ENCODE results near the gene ITPA. TPM values are rescaled to one million over a fixed set of nuclear protein-coding genes. Genes with fewer than 3 reads are reported as not detected.

Gene ITPA
- total RNA-seq, 4 donors from 2014 or later = 15.0 to 95.7 (median 39.6) TPM

DNA sequence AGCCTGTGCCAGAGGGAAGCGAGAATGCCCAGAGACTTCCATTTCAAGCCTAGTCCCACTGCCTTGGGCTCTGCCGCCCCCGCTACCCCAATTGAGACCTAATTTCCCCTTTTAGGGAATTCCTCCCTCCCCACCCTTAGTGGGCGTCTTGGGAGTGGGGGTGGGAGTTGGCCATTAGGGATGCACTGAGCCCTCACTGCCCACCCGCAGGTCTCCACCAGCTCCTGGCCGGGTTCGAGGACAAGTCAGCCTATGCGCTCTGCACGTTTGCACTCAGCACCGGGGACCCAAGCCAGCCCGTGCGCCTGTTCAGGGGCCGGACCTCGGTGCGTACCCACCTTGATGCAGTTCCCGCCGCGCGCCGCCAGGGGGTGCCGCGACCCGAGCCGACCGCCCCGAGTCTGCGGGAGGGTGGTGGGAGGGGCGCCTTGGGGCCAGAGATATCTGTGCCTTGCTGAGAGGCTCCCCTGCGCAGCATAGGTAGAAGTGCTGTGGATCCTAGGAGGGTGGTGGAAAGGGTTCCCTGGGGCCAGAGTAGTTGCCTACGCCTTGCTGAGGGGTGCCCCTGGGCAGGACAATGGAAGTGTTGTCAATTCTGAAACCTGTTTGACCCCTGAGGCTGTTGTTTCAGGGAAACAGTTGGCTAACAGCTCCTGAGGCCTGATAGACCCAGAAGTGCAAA lies 9.2 kb downstream of the ITPA start:
- WGBS, 2 donors (ENCODE audit: low coverage in 1 of 2) = 24% methylated on average over 24 of the region's 30 CpGs; no CpG with 5 or more reads in 1 of the 2 donors

DNA sequence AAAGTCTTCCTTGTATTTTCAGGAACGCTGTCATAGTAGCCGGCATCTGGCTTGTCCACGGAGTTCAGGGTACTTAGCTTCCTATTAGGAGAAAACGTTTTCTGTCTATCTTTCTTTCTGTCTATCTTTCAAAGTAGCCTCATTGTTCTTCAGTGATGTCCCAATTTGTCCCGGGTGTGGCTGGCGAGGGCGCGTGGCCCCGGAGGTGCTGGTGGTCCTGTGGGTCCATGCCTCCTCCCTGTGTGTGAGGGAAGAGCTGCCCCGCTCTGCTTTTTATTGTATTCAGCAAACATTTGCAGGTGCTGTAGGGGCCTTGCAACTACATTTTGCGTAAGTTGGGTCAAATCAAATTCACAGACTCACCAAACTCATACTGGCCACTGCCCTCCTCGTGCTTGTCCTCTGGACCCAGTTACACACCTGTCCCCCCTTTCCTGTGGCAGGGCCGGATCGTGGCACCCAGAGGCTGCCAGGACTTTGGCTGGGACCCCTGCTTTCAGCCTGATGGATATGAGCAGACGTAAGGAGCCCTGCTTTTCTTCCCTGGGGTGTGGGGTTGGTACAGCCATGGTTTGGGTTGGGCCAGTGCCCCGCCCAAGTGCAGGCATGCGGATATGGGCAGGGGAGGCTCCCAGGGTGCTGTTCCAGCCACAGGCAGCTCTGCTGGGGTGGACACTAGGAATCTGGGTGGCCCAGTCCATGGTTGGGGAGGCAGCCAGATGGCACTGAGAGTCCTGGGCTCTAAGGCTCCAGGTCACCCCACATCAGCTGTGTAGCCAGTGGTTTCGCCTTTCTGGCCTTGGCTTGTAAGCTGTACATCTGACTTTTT lies 12.3 kb downstream of the ITPA start:
- WGBS, 2 donors (ENCODE audit: low coverage in 1 of 2) = 87 to 91% methylated on average over 4 to 18 of the region's 18 CpGs
- in situ Hi-C loops (cut with MboI; ENCODE audit: low pct_ligation_motif_present in 1 of 4, low pct_unique_long_range_greater_than_20kb in 1 of 4, low sequenced_read_pairs in 3 of 4) (no loop called here), intact Hi-C loops (cut with DNase I; ENCODE audit: low total_unique reads) (no loop called here)
- TF ChIP-seq, protein P1, sequence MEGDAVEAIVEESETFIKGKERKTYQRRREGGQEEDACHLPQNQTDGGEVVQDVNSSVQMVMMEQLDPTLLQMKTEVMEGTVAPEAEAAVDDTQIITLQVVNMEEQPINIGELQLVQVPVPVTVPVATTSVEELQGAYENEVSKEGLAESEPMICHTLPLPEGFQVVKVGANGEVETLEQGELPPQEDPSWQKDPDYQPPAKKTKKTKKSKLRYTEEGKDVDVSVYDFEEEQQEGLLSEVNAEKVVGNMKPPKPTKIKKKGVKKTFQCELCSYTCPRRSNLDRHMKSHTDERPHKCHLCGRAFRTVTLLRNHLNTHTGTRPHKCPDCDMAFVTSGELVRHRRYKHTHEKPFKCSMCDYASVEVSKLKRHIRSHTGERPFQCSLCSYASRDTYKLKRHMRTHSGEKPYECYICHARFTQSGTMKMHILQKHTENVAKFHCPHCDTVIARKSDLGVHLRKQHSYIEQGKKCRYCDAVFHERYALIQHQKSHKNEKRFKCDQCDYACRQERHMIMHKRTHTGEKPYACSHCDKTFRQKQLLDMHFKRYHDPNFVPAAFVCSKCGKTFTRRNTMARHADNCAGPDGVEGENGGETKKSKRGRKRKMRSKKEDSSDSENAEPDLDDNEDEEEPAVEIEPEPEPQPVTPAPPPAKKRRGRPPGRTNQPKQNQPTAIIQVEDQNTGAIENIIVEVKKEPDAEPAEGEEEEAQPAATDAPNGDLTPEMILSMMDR (IDR thresholded peaks at IDR 0.05) = no peak
- no peak for TF ChIP-seq POLR2A (IDR thresholded peaks at IDR 0.05)
- Histone ChIP-seq H3K9me3 (no peaks in the 10 kb centered on the region), H3K4me1 (peaks cover 0 to 13% (median 7%) of the 10 kb centered on the region in 4 donors), H3K27me3 (no peaks in the 10 kb centered on the region), H3K36me3 (peaks cover 0 to 5% (median 0%) of the 10 kb centered on the region in 4 donors), H3K27ac (no peak overlapping the region), H3K4me3 (no peak overlapping the region)
- peak; percentile 62 for DNase-seq

More for the DNA sequence above, 9.2 kb downstream of the ITPA start:
- Histone ChIP-seq H3K4me3 (no peak overlapping the region), H3K27ac (no peak overlapping the region), H3K4me1 (peaks cover 0 to 8% (median 7%) of the 10 kb centered on the region in 4 donors), H3K9me3 (no peaks in the 10 kb centered on the region), H3K36me3 (peaks cover 0 to 27% (median 0%) of the 10 kb centered on the region in 4 donors), H3K27me3 (no peaks in the 10 kb centered on the region)
- in situ Hi-C loops (cut with MboI; ENCODE audit: low pct_ligation_motif_present in 1 of 4, low pct_unique_long_range_greater_than_20kb in 1 of 4, low sequenced_read_pairs in 3 of 4) = no loop called here
- intact Hi-C loops (cut with DNase I; ENCODE audit: low total_unique reads) = no loop called here
- no peak for TF ChIP-seq EP300 (IDR thresholded peaks at IDR 0.05; ENCODE audit: low read depth)
- TF ChIP-seq, protein P1 (IDR thresholded peaks at IDR 0.05) = peak; percentile 73 to 95 (median 92)
- peak; percentile 66 for DNase-seq

DNA sequence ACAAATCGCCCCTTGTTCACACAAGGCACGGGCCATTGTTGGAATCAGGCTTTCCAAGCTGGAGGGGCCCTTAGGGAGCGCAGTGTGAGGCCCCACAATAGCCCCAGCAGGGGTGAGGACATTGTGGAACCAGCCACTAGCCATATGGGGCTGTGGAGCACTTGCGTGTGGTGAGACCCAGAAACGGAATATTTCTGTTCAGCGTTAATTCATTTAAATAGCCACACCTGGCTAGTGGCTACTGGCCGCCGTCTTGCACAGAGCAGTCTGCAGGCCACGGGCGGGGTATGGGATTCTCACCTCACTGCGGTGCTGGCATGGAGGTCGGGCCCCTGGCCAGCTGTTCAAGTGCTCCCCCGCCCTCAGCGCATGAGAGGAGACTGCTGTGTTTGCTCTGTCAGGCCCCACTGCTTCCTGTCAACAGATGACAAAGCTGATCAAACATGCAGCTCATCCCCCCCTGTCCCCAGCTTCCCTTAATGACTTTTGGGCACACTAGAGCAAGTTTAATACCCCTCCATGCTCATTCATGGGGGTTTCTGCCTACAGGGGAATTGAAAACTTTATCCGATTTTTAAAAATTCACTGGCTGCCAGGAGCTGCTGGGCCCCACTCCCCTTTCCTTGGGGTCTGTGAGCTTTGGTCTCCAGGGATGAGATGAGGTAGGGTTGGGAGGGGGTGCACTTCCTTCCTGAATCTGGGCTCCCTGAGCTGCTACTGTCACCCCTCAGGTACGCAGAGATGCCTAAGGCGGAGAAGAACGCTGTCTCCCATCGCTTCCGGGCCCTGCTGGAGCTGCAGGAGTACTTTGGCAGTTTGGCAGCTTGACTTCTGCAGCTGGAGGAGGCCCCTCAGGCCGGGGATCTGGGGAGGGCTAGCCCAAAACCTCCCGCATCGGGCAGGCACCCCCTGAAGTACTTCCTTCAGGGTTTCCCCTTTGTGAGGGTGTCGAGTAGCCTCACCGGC lies 13.6 kb downstream of the ITPA start:
- no peak for TF ChIP-seq POLR2A (IDR thresholded peaks at IDR 0.05)
- TF ChIP-seq POLR2AphosphoS5 (IDR thresholded peaks at IDR 0.05) = no peak
- intact Hi-C loops (cut with DNase I; ENCODE audit: low total_unique reads) (no loop called here), in situ Hi-C loops (cut with MboI; ENCODE audit: low pct_ligation_motif_present in 1 of 4, low pct_unique_long_range_greater_than_20kb in 1 of 4, low sequenced_read_pairs in 3 of 4) (no loop called here)
- DNase-seq = no peak
- no peaks in the 10 kb centered on the region for H3K9me3 ChIP-seq
- H3K36me3 ChIP-seq = no peaks in the 10 kb centered on the region
- 65% methylated on average over 25 of the region's 25 CpGs; no CpG with 5 or more reads in 1 of the 2 donors for WGBS, 2 donors (ENCODE audit: low coverage in 1 of 2)
- H3K4me3 ChIP-seq = no peak overlapping the region
- H3K27ac ChIP-seq = no peak overlapping the region
- H3K27me3 ChIP-seq = no peaks in the 10 kb centered on the region
- H3K4me1 ChIP-seq = peaks cover 0 to 13% (median 7%) of the 10 kb centered on the region in 4 donors

DNA sequence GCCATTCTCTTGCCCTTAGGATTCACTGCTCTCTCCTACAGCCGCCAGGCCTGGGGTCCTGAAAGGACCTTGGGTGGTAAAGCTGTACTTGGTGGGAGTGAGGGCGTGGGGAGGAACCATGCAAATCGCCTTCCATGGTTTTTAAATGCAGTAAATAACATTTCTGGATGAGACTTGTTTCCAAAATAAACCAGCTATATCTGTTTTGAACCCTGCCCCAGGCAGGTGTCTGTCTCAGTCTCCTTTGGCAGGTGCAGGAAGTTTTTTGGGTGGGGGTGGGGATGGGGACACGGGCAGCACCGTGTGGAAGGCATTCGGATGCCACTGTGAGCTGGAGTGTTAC lies 14.3 kb downstream of the ITPA start:
- DNase-seq = no peak
- H3K4me1 ChIP-seq = peaks cover 0 to 7% (median 1%) of the 10 kb centered on the region in 4 donors
- no peaks in the 10 kb centered on the region for H3K27me3 ChIP-seq
- intact Hi-C loops (cut with DNase I; ENCODE audit: low total_unique reads) = no loop called here
- H3K9me3 ChIP-seq = no peaks in the 10 kb centered on the region
- in situ Hi-C loops (cut with MboI; ENCODE audit: low pct_ligation_motif_present in 1 of 4, low pct_unique_long_range_greater_than_20kb in 1 of 4, low sequenced_read_pairs in 3 of 4) = no loop called here
- TF ChIP-seq EP300 (IDR thresholded peaks at IDR 0.05; ENCODE audit: low read depth) = no peak
- TF ChIP-seq POLR2A (IDR thresholded peaks at IDR 0.05) = no peak
- TF ChIP-seq, protein P1 (IDR thresholded peaks at IDR 0.05) = no peak
- TF ChIP-seq POLR2AphosphoS5 (IDR thresholded peaks at IDR 0.05) = no peak
- H3K4me3 ChIP-seq = no peak overlapping the region
- no peaks in the 10 kb centered on the region for H3K36me3 ChIP-seq
- H3K27ac ChIP-seq = no peak overlapping the region
- WGBS, 2 donors (ENCODE audit: low coverage in 1 of 2) = 71 to 90% methylated on average over 2 to 6 of the region's 6 CpGs
